GM18511 (cell line): Measurements from ENCODE around the gene CFHR4.
A peak's percentile ranks its signal among the peaks of the same experiment; 100 is the strongest.
"Not testable (repeated sequence)": the region's sequence is repeated elsewhere in the genome, so short reads cannot be mapped to it uniquely, and the experiment has no call there.

Source experiments
- ATAC-seq: cut with Tn5 transposase; IDR thresholded peaks from one replicate; pipeline ENCODE4 v1.9.1; 2021; ENCODE audit warnings: mild to moderate bottlenecking, moderate library complexity; ENCODE audit not compliant: unreplicated experiment

The CFHR4 gene

GRCh38 chr1:196887515-196888239 is at the start of gene CFHR4:
TSS of gene CFHR4 (plus strand) at chr1:196888052. CDS start at chr1:196888151, 99 bp downstream.
- peak; percentile 97 for ATAC-seq

- not testable (repeated sequence) for ATAC-seq
Observed at GRCh38 chr1:196849613-196850492, 38.0 kb upstream of the CFHR4 start.

GRCh38 chr1:196856053-196856452 is 31.8 kb upstream of the CFHR4 start:
- no peak for ATAC-seq

DNA sequence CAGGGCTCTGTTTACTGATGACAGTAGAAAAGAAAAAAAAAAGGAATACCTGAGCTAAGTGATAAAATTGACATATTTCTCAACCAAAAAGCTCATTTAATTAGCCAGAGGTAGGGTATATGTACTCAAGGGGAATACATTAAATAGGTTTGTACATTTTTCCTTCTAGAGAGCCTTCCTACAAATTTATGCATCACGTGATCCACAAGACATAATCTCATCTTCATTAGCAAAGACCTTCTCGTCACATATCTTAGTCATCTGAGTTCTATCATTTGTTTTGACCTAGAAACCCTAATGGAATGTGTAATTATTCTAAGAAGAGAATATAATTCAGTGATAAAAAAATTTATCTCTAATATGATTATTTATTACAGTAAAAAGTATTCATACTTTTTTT is 30.7 kb upstream of the CFHR4 start:
- no peak for ATAC-seq

DNA sequence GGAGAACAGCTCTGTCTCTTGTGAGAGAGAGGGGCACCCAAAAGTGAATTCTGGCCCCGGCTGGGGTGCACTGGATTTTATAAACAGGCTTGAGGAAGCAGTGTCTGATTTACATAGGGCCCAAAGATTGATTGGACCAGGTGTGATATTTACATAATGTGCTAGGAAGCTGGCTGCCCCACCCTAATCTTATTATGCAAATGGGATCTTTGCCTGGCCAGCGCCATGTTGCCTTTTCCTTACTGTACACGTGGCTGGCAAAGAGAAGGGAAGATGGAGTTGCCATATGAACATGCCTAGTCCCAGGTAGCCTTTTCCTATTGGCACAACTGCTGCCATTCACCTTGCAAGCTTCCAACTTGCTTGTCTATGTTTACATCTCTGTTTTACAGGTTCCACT is 29.0 kb upstream of the CFHR4 start:
- ATAC-seq = no peak

DNA sequence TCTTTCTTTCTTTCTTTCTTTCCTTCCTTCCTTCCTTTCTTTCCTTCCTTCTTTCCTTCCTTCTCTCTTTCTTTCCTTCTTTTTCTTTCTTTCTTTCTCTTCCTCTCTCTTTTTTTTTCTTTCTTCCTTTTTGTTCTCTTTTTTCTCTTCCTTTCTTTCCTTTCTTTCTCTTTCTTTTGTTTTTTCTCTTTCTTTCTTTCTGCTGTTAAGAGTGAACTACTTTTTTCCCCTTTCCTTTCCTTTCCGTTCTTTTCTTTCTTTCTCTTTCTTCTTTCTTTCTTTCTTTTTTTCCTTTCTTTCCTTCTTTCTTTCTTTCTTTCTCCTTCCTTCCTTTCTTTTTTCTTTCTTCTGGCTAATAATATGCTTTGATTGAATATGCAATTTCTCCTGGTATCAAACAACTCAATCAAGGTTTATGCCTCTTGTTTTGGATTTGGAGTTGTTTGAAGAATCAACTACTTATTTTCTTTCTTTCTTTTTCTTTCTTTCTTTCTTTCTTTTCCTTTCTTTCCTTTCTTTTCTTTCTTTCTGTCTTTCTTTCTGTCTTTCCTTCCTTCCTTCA is 27.4 kb upstream of the CFHR4 start:
- no peak for ATAC-seq

- no peak for ATAC-seq
Observed at GRCh38 chr1:196861429-196861828, 26.4 kb upstream of the CFHR4 start.

- ATAC-seq = no peak
Observed at GRCh38 chr1:196866974-196867373, 20.9 kb upstream of the CFHR4 start.

DNA sequence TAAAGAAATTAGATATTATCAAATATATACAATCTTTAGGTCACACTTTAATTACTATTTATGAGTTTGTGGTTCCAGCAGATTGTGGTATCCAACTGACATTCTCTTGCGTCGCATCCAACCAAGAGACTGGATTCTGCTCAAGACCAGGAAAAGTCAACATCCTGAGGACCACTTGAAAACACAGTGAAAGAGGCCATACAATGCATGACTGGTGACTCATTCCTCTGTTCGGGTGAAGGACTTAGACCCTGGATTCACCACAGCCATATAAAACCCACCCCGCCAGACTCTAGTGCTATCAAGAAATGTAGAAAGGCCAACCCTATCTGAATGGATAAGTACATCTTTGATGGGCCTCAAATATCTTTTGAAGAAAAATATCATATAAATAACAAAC is 14.5 kb upstream of the CFHR4 start:
- no peak for ATAC-seq

GRCh38 chr1:196875935-196876334 is 11.9 kb upstream of the CFHR4 start:
- ATAC-seq = no peak

- ATAC-seq = no peak
Observed at GRCh38 chr1:196877964-196878363, 9.9 kb upstream of the CFHR4 start.

DNA sequence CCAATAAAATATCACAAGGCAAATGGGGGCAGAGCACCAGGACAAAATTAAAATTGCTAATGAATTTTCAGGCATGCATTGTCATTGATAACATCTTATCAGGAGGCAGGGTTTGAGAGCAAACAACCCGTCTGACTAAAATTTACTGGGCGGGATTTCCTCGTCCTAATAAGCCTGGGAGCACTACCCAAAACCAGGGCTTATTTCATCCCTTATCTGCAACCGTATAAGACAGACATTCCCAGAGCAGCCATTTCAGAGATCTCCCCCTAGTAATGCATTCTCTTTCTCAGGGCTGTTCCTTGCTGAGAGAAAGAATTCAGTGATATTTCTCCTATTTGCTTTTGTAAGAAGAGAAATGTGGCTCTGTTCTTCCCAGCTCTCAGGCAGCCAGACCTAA is 1.3 kb upstream of the CFHR4 start:
- ATAC-seq = not testable (repeated sequence)

- ATAC-seq = no peak
Observed at GRCh38 chr1:196890668-196891067, 2.8 kb downstream of the CFHR4 start.

GRCh38 chr1:196891251-196891650 is 3.4 kb downstream of the CFHR4 start:
- no peak for ATAC-seq

DNA sequence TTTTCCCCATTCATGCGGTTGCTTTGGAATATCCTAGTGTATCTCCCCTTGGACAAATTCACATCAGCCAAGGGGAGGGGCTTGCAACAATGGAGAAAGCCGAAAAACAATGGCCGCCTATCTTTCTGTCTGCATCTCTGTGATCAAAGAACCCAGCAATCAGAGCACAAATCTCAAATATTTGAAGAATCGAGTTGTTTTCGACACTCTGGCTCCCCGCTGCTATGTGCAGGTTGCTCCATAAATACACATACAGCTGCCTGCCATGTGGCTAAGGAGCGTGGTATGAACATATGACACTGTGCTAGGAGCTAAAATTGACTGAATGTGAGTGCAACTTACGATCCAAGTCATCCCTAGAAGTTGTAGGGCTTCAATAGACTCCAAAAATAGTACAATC is 8.5 kb downstream of the CFHR4 start:
- no peak for ATAC-seq

- no peak for ATAC-seq
Observed at GRCh38 chr1:196897158-196897828, 9.4 kb downstream of the CFHR4 start.

DNA sequence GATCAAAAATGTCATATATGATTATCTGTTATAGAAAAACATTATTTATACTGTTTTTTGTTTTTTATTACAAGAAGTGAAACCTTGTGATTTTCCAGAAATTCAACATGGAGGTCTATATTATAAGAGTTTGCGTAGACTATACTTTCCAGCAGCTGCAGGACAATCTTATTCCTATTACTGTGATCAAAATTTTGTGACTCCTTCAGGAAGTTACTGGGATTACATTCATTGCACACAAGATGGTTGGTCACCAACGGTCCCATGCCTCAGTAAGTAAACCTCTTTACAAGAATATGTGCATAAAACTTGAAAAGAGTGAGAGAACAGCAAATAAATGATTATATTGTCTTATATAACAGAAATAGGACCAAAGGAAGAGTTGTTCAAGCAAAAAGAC is 14.5 kb downstream of the CFHR4 start:
- ATAC-seq = no peak

DNA sequence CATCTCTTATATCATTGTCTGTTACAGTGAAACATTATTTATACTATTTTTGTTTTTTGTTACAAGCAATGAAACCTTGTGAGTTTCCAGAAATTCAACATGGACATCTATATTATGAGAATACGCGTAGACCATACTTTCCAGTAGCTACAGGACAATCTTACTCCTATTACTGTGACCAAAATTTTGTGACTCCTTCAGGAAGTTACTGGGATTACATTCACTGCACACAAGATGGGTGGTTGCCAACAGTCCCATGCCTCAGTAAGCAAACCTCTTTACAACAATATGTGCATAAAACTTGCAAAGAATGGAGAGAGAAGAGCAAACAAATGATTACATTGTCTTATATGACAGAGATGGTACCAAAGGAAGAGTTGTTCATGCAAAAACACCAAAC is 22.4 kb downstream of the CFHR4 start:
- no peak for ATAC-seq

GRCh38 chr1:196912283-196912682 is 24.4 kb downstream of the CFHR4 start:
- ATAC-seq = not testable (repeated sequence)

DNA sequence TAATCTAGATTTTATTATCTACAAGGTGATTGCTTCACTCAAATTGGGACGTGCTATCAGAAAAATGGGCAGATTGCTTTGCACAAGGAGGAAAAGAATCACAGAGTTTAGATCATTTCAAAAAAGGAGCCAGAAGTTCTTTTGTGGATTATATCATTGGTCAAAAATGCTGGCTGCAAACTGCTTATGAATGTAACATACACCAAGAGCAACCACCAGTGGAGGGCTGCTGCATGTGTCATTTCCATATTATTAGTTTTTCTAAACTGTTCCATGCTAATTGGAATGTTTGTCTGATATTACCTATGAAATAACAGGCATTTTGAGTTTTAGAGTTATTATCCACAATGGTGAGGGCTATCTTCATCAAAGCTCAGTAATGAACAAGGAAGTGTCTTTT is 39.0 kb downstream of the CFHR4 start:
- not testable (repeated sequence) for ATAC-seq

DNA sequence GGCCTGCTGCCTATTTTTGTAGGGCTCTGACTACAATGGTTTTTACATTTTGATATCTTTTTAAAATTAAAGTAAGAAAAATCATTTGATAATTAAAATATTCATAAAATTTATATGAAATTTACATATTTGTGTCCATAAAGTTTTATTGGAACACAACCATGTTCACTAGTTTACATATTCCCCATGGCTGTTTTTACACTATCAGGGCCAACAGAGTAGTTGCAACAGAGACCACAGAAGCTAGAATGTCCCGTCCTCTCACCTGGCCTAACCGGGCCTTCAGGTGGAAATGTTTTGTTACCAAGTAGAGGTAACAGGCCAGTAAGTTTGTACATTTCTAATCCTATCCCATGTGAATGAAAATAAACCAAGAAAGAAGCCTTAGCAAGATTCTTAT is 45.0 kb downstream of the CFHR4 start:
- ATAC-seq = not testable (repeated sequence)
